CD8-positive, alpha-beta memory T cell (primary cell): ENCODE results near the gene SLC4A1AP. TPM values are rescaled to one million over a fixed set of nuclear protein-coding genes. Genes with fewer than 3 reads are reported as not detected.

Experiments used
- CTCF ChIA-PET: fragments of 350-600 bp; sonication (Branson Sonifier 250); formaldehyde crosslinking; loops from one replicate; lab custom pipeline; 2021; ENCODE audit warnings: antibody characterized with exemption; lab: Charles Lee
- POLR2A ChIA-PET: fragments of 350-600 bp; sonication (Branson Sonifier 250); formaldehyde crosslinking; loops from one replicate; lab custom pipeline; 2021; ENCODE audit warnings: antibody characterized with exemption; lab: Charles Lee
- DNase-seq, 5 donors: peaks; one replicate each; pipeline versions ENCODE4 v3.0.0 to v3.0.0-alpha.2; 2020 to 2022; ENCODE audit warnings: mixed read lengths in 1 of 5
- H3K27ac ChIP-seq: one replicate; pipeline ENCODE4 v1.7.0; 2013; ENCODE audit warnings: low read depth, mild to moderate bottlenecking, low read length, moderate library complexity
- H3K27me3 ChIP-seq: 2 replicates; pipeline ENCODE4 v1.7.0; 2013; ENCODE audit warnings: low read length, mild to moderate bottlenecking; ENCODE audit not compliant: insufficient read depth, poor library complexity, severe bottlenecking
- H3K36me3 ChIP-seq: 2 replicates; pipeline ENCODE4 v1.7.0; 2013; ENCODE audit warnings: mild to moderate bottlenecking, low read length, moderate library complexity; ENCODE audit not compliant: insufficient read depth
- H3K4me1 ChIP-seq: 2 replicates; pipeline ENCODE4 v1.7.0; 2013; ENCODE audit warnings: mild to moderate bottlenecking, low read length, moderate library complexity; ENCODE audit not compliant: insufficient read depth
- H3K4me3 ChIP-seq: 2 replicates; pipeline ENCODE4 v1.7.0; 2013; ENCODE audit warnings: mild to moderate bottlenecking, low read length
- H3K9me3 ChIP-seq: 2 replicates; pipeline ENCODE4 v1.7.0; 2013; ENCODE audit warnings: mild to moderate bottlenecking, low read length
- H3K27ac Mint-ChIP-seq, 8 donors: one replicate each; pipeline ENCODE4 v1.8.0; 2020 to 2021; ENCODE audit warnings: mixed read lengths in 8 of 8, mild to moderate bottlenecking in 6 of 8, inconsistent platforms in 3 of 8, moderate library complexity in 3 of 8
- H3K27me3 Mint-ChIP-seq, 2 donors: one replicate each; pipeline ENCODE4 v1.8.0; 2020 to 2021; ENCODE audit warnings: mixed read lengths in 2 of 2, mild to moderate bottlenecking in 1 of 2, moderate library complexity in 1 of 2
- H3K36me3 Mint-ChIP-seq, 3 donors: one replicate each; pipeline ENCODE4 v1.8.0; 2020 to 2021; ENCODE audit warnings: mixed read lengths in 3 of 3, inconsistent platforms in 1 of 3, mild to moderate bottlenecking in 1 of 3
- H3K4me1 Mint-ChIP-seq, 3 donors: one replicate each; pipeline ENCODE4 v1.8.0; 2020 to 2021; ENCODE audit warnings: mixed read lengths in 3 of 3, inconsistent platforms in 1 of 3, mild to moderate bottlenecking in 1 of 3
- H3K4me3 Mint-ChIP-seq, 7 donors: one replicate each; pipeline ENCODE4 v1.8.0; 2020 to 2021; ENCODE audit warnings: mixed read lengths in 7 of 7, mild to moderate bottlenecking in 6 of 7, moderate library complexity in 4 of 7, inconsistent platforms in 2 of 7
- H3K9me3 Mint-ChIP-seq, 5 donors: one replicate each; pipeline ENCODE4 v1.8.0; 2020 to 2022; ENCODE audit warnings: mixed read lengths in 5 of 5, mild to moderate bottlenecking in 3 of 5, moderate library complexity in 2 of 5, inconsistent platforms in 1 of 5
- polyA plus RNA-seq: library from polyadenylated mRNA; unstranded; fragments of 300-500 nt; fragmentation: Illumina TruSeq; gene quantifications from one replicate; pipeline ENCODE4 v1.2.3, GENCODE V29; 2021
- total RNA-seq, 2 experiments: library from RNA; stranded (reverse); gene quantifications; one replicate each; pipeline ENCODE4 v1.2.3, GENCODE V29; 2021

The SLC4A1AP gene
- total and polyA plus RNA-seq, 3 experiments from 2014 or later, result 28.6 to 29.6 (median 29.1) TPM

DNA sequence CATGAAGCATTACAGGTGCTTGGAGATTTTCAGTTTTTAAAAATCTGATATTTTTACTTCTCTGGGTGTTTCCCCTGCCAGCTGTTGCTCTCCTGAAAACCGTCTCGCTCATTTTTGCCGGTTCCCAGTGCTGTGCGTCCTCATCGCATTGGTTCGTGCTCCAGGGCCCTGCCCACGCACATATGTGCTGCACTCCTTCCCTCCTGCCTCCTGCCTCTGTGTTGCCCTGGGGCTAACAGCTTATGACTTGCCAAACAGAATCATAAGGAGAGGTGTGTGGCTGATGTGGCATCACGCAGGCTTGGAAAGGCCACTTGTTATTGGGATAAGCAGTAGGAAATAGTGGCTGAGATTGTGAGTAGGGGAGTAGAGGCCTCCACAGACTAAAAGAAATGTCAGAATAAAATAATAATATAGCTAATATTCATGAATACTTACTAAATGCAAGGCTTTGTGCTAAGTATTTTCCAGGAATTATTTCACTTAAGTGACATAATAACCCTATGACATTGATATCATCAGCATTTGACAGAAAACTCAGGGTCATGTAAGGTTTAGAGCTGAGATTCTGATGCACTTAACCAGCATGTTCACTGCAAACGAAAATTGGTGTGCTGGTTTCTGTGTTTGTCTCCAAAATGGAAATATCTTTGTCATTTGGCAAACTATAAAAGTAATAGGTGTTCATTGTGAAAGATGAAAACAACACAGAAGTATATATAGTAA lies 53.5 kb downstream of the SLC4A1AP start:
- peak overlapping the region in 2 of 8 donors; percentile 55 to 66 for H3K27ac Mint-ChIP-seq
- peak overlapping the region; percentile 25 to 80 (median 50) for H3K4me3 Mint-ChIP-seq
- Histone ChIP-seq H3K36me3 (no peaks in the 10 kb centered on the region), H3K4me3 (no peak overlapping the region), H3K27me3 (peaks cover 8% of the 10 kb centered on the region), H3K4me1 (peaks cover 19% of the 10 kb centered on the region), H3K27ac (no peak overlapping the region), H3K9me3 (no peaks in the 10 kb centered on the region)
- no peaks in the 10 kb centered on the region for H3K9me3 Mint-ChIP-seq
- ChIA-PET POLR2A (no interaction called here), CTCF (interaction anchor here (0.6 to 1.4 kb wide), 3 partner anchors 9 to 700 kb away, joined by 3 to 5 read pairs (median 3); no protein-coding TSS in a partner anchor)
- peaks cover 20 to 30% of the 10 kb centered on the region in 2 donors for H3K27me3 Mint-ChIP-seq
- no peak for DNase-seq
- no peaks in the 10 kb centered on the region for H3K36me3 Mint-ChIP-seq
- peaks cover 15 to 21% (median 19%) of the 10 kb centered on the region in 3 donors for H3K4me1 Mint-ChIP-seq

DNA sequence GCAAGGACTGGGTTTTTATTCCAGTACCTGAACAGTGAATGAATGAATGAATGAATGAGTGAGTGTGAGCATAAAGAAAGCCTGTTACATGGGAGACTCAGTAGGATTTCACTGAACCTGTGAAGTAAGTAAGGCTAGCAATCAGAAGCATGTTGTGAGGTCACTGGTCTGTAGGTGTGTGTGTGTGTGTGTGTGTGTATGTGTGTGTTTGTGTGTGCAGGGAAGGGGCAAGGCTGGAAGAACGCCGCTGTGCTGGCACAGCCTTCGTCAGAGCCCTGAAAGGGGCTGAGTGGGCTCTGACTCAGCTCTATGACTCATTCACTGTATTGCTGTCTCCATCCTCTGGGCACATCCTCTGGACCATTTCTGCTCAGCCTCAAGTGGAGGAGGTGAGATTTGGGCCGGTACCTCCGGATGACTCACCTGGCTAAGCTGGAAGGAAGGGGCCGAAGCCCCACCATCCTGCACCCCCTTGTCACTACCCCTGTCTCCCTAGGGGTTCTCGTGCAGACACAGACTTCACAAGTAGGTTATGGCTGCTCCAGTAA lies 56.4 kb downstream of the SLC4A1AP start:
- Mint-ChIP-seq H3K9me3 (no peaks in the 10 kb centered on the region), H3K4me3 (no peak overlapping the region), H3K4me1 (peaks cover 9 to 12% (median 9%) of the 10 kb centered on the region in 3 donors), H3K27ac (no peak overlapping the region), H3K27me3 (peaks cover 20 to 30% of the 10 kb centered on the region in 2 donors), H3K36me3 (no peaks in the 10 kb centered on the region)
- POLR2A ChIA-PET, result no interaction called here
- CTCF ChIA-PET, result no interaction called here
- DNase-seq, result no peak
- no peak overlapping the region for H3K4me3 ChIP-seq
- H3K27ac ChIP-seq, result no peak overlapping the region
- peaks cover 8% of the 10 kb centered on the region for H3K27me3 ChIP-seq
- no peaks in the 10 kb centered on the region for H3K9me3 ChIP-seq
- H3K4me1 ChIP-seq, result peaks cover 16% of the 10 kb centered on the region
- no peaks in the 10 kb centered on the region for H3K36me3 ChIP-seq

DNA sequence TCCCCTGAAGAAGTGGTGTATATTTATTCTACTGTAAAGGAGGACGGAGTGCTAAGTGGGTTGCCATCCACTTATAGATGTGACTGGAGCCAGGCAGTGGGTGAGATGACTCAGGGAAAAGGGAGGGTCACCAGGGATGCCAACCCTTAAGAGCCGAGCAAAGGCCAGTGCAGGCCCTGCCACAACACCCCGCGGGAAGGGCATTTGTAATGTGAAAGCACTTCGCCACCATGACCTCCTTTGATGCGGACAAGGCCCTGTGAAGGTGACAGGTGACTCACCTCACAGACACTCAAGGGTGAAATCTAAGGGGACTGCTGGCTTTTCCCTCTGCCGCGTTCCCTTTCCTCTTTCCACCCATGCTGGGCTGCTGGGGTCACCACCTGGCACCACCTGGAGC lies 57.6 kb downstream of the SLC4A1AP start:
- DNase-seq, result no peak
- no peak overlapping the region for H3K27ac ChIP-seq
- CTCF ChIA-PET, result no interaction called here
- peaks cover 20 to 30% of the 10 kb centered on the region in 2 donors for H3K27me3 Mint-ChIP-seq
- H3K4me3 Mint-ChIP-seq, result no peak overlapping the region
- no peaks in the 10 kb centered on the region for H3K36me3 ChIP-seq
- no peak overlapping the region for H3K4me3 ChIP-seq
- no peaks in the 10 kb centered on the region for H3K9me3 Mint-ChIP-seq
- H3K27ac Mint-ChIP-seq, result peak overlapping the region in 1 of 8 donors; percentile 8
- peaks cover 8% of the 10 kb centered on the region for H3K27me3 ChIP-seq
- no peaks in the 10 kb centered on the region for H3K9me3 ChIP-seq
- H3K4me1 Mint-ChIP-seq, result peaks cover 9% of the 10 kb centered on the region in 3 donors
- POLR2A ChIA-PET, result no interaction called here
- peaks cover 8% of the 10 kb centered on the region for H3K4me1 ChIP-seq
- no peaks in the 10 kb centered on the region for H3K36me3 Mint-ChIP-seq

DNA sequence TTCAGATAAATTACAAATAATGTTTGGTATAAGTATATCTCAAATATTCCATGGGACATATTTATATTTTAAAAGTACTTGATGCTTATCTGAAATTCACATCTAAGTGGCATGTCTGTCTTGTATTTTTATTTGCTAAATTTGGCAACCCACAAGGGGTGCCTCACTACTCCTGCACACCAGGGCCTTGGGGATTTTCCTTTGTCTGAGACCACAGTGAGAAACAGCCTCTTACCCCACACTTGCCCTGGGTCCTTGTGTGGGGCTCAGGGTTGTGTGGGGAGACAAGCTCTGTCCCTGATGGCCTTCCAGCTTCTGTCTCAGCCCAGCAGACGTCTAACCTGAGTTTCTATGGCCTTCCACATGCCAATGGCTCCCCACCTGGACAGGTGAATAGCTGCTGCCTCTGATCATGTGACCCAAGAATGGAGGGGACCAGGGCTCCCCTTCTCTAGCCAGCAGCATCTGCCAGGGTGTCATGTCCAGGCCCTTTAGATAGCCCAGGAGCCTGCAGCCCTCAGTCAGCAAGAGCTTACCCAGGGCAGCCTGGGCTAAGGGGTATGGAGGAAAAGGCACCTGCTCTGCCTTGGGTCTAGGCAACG lies 58.3 kb downstream of the SLC4A1AP start:
- no peak for DNase-seq
- H3K27me3 Mint-ChIP-seq, result peaks cover 16 to 24% of the 10 kb centered on the region in 2 donors
- no peak overlapping the region for H3K27ac Mint-ChIP-seq
- Histone ChIP-seq H3K36me3 (no peaks in the 10 kb centered on the region), H3K9me3 (no peaks in the 10 kb centered on the region), H3K27ac (no peak overlapping the region), H3K4me1 (peaks cover 2% of the 10 kb centered on the region), H3K27me3 (peaks cover 8% of the 10 kb centered on the region), H3K4me3 (no peak overlapping the region)
- H3K4me1 Mint-ChIP-seq, result peaks cover 2% of the 10 kb centered on the region in 3 donors
- POLR2A ChIA-PET, result no interaction called here
- no peaks in the 10 kb centered on the region for H3K36me3 Mint-ChIP-seq
- no peaks in the 10 kb centered on the region for H3K9me3 Mint-ChIP-seq
- CTCF ChIA-PET, result interaction anchor here (1.8 to 2.3 kb wide), 3 partner anchors 10 to 18 kb away, joined by 5 to 9 read pairs (median 8); no protein-coding TSS in a partner anchor
- H3K4me3 Mint-ChIP-seq, result no peak overlapping the region

DNA sequence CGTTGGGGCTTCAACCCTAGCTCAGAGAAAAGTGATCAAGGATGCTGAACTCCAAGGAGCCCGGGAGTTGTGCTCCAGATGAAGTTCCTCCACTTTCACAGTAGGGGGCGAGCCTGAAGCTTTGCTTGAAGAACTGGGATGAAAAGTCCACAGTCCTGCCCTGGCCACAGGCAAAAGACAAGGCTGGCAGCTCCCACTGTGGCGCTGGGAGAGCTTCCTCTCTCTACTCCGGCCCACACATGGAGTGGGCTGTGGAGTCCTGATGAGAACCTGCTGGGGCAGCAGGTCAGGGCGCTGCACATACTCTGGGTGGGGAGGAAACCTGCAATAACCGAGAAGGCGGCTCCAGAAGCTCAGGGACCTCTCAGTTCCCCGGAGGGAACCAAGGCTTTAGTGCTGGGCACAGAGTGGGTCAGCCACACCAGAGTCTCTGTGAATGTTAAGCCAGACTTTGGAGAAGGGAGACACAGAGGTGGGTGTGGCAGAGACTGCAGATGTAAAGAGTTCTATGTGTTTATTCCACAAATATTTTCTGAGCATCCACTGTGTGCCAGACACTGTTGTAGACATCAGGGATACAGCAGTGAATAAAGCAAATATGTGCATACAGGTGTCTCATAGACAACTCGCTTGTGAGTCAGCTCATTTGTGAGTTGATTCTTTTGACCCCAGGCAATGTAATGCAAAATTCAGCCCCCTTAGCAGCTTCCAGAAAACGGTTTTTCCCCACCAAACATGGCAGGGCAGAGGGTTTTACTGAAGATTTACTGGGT lies 59.9 kb downstream of the SLC4A1AP start:
- ChIA-PET CTCF (interaction anchor here (1.0 to 2.3 kb wide), 6 partner anchors 9 to 732 kb away, joined by 3 to 9 read pairs (median 4); no protein-coding TSS in a partner anchor), POLR2A (no interaction called here)
- H3K4me1 ChIP-seq, result no peaks in the 10 kb centered on the region
- Mint-ChIP-seq H3K9me3 (no peaks in the 10 kb centered on the region), H3K27me3 (peaks cover 16 to 18% of the 10 kb centered on the region in 2 donors), H3K36me3 (no peaks in the 10 kb centered on the region), H3K4me3 (no peak overlapping the region), H3K4me1 (no peaks in the 10 kb centered on the region), H3K27ac (peak overlapping the region in 1 of 8 donors; percentile 32)
- DNase-seq, result peak in 1 of 5 donors; percentile 15
- peaks cover 8% of the 10 kb centered on the region for H3K27me3 ChIP-seq
- H3K9me3 ChIP-seq, result no peaks in the 10 kb centered on the region
- H3K27ac ChIP-seq, result no peak overlapping the region
- no peak overlapping the region for H3K4me3 ChIP-seq
- H3K36me3 ChIP-seq, result no peaks in the 10 kb centered on the region

DNA sequence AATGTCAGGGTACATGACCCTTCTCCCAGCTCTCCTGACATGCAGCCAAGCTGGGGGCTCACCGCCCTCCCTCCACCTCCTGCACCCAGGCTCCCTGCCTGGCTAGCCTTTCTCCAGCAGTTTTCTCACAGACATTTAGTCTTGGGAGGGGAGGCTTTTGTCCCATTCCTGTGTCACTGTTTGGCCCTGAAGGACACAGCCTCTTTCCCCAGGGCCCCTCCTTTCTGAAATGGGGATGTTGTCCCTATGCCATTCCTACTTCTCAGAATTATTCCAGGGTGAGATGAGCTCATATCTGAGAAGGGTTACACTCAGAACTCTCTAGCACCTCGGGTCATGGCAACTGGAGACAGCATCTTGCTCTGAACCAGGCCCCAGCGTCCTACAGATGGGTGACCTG lies 60.5 kb downstream of the SLC4A1AP start:
- no peaks in the 10 kb centered on the region for H3K36me3 Mint-ChIP-seq
- Histone ChIP-seq H3K9me3 (no peaks in the 10 kb centered on the region), H3K36me3 (no peaks in the 10 kb centered on the region), H3K4me1 (no peaks in the 10 kb centered on the region), H3K4me3 (no peak overlapping the region), H3K27ac (no peak overlapping the region), H3K27me3 (peaks cover 8% of the 10 kb centered on the region)
- no peak for DNase-seq
- no peak overlapping the region for H3K4me3 Mint-ChIP-seq
- H3K27ac Mint-ChIP-seq, result peak overlapping the region in 1 of 8 donors; percentile 47
- H3K9me3 Mint-ChIP-seq, result no peaks in the 10 kb centered on the region
- ChIA-PET CTCF (interaction anchor here (1.3 kb wide), 1 partner anchor 731 kb away, joined by 3 read pairs; no protein-coding TSS in a partner anchor), POLR2A (no interaction called here)
- peaks cover 0 to 3% (median 0%) of the 10 kb centered on the region in 3 donors for H3K4me1 Mint-ChIP-seq
- H3K27me3 Mint-ChIP-seq, result peaks cover 16 to 18% of the 10 kb centered on the region in 2 donors

DNA sequence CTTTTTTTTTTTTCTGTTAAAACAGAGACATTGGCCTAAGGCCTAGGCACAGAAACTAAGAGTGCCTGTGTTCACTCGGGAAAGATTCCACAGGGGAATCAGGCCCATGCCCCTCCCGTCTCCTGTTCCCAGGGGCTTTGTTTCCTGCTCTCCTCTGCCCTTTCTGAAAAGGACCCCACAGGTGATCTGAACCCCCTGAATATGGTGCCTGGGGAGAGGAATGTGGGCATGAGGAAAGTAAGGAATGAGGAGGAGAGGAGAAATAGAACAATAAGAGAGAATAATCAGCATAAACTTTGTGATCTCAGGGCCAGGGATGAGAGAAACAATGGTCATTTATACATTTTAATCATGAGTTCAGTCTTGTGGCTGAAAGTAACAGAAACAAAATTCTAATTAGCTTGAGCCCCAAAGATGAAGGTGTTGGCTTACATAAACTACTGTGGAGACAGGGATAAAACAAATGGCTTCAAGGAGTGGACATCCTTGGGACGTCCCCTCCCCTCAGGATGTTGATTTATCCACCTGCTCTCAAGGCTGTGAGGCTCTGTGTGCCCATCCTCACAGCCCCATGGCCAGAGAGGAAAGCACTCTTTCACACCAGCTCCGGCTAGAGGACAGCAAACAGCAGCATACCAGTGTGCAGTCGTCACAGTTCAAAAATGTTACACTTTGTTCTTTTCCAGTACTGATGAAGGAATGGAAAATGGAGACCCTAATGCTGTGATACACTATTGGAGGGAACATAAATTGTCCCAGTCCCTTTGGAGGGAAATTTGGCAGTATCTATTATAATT lies 61.4 kb downstream of the SLC4A1AP start:
- ChIA-PET POLR2A (no interaction called here), CTCF (no interaction called here)
- Mint-ChIP-seq H3K4me1 (peaks cover 0 to 3% (median 0%) of the 10 kb centered on the region in 3 donors), H3K4me3 (no peak overlapping the region), H3K36me3 (no peaks in the 10 kb centered on the region), H3K27me3 (peaks cover 12% of the 10 kb centered on the region in 2 donors), H3K27ac (peak overlapping the region in 2 of 8 donors; percentile 7 to 64), H3K9me3 (no peaks in the 10 kb centered on the region)
- H3K9me3 ChIP-seq, result no peaks in the 10 kb centered on the region
- no peak overlapping the region for H3K27ac ChIP-seq
- DNase-seq, result no peak
- no peaks in the 10 kb centered on the region for H3K36me3 ChIP-seq
- no peaks in the 10 kb centered on the region for H3K4me1 ChIP-seq
- no peak overlapping the region for H3K4me3 ChIP-seq
- peaks cover 4% of the 10 kb centered on the region for H3K27me3 ChIP-seq
